CD4-positive, alpha-beta memory T cell (primary cell): ENCODE results near the gene NFILZ. TPM values are rescaled to one million over a fixed set of nuclear protein-coding genes. Genes with fewer than 3 reads are reported as not detected.
A peak's percentile ranks its signal among the peaks of the same experiment; 100 is the strongest.

Experiments used
- CTCF ChIA-PET: fragments of 350-600 bp; sonication (Branson Sonifier 250); formaldehyde crosslinking; loops from one replicate; lab custom pipeline; 2021; ENCODE audit warnings: inconsistent platforms; ENCODE audit not compliant: partially characterized antibody; lab: Charles Lee
- POLR2A ChIA-PET: fragments of 350-600 bp; sonication (Branson Sonifier 250); formaldehyde crosslinking; loops from one replicate; lab custom pipeline; 2021; ENCODE audit not compliant: partially characterized antibody; lab: Charles Lee
- DNase-seq, 5 donors: peaks; one replicate each; pipeline versions ENCODE4 v3.0.0 to v3.0.0-alpha.2; 2020 to 2022; ENCODE audit warnings: mixed read lengths in 1 of 5
- H3K27ac ChIP-seq: one replicate; pipeline ENCODE4 v1.7.0; 2013; ENCODE audit warnings: low read depth, low read length
- H3K27me3 ChIP-seq: 2 replicates; pipeline ENCODE4 v1.7.0; 2013; ENCODE audit warnings: mild to moderate bottlenecking, low read length, moderate library complexity; ENCODE audit not compliant: insufficient read depth
- H3K36me3 ChIP-seq: 2 replicates; pipeline ENCODE4 v1.7.0; 2013; ENCODE audit warnings: mild to moderate bottlenecking, low read length, moderate library complexity; ENCODE audit not compliant: insufficient read depth
- H3K4me1 ChIP-seq: 2 replicates; pipeline ENCODE4 v1.7.0; 2013; ENCODE audit warnings: mild to moderate bottlenecking, low read length, moderate library complexity; ENCODE audit not compliant: insufficient read depth
- H3K4me3 ChIP-seq, 2 donors: one replicate each; pipeline ENCODE4 v1.7.0; 2013; ENCODE audit warnings: low read length in 2 of 2, mild to moderate bottlenecking in 1 of 2
- H3K9me3 ChIP-seq, 2 donors: one replicate each; pipeline ENCODE4 v1.7.0; 2013; ENCODE audit warnings: low read length in 2 of 2, control low read depth in 1 of 2; ENCODE audit not compliant: control insufficient read depth in 1 of 2
- H3K27ac Mint-ChIP-seq, 7 donors: one replicate each; pipeline ENCODE4 v1.8.0; 2020 to 2021; ENCODE audit warnings: mixed read lengths in 7 of 7, mild to moderate bottlenecking in 6 of 7, inconsistent platforms in 3 of 7, moderate library complexity in 3 of 7
- H3K27me3 Mint-ChIP-seq, 2 donors: one replicate each; pipeline ENCODE4 v1.8.0; 2020 to 2021; ENCODE audit warnings: mixed read lengths in 2 of 2
- H3K36me3 Mint-ChIP-seq, 2 donors: one replicate each; pipeline ENCODE4 v1.8.0; 2020 to 2021; ENCODE audit warnings: mixed read lengths in 2 of 2, inconsistent platforms in 1 of 2, mild to moderate bottlenecking in 1 of 2
- H3K4me1 Mint-ChIP-seq, 4 donors: one replicate each; pipeline ENCODE4 v1.8.0; 2020 to 2021; ENCODE audit warnings: mixed read lengths in 4 of 4, mild to moderate bottlenecking in 1 of 4
- H3K4me3 Mint-ChIP-seq, 8 donors: one replicate each; pipeline ENCODE4 v1.8.0; 2020 to 2021; ENCODE audit warnings: mixed read lengths in 8 of 8, mild to moderate bottlenecking in 7 of 8, moderate library complexity in 6 of 8, inconsistent platforms in 3 of 8
- H3K9me3 Mint-ChIP-seq, 8 donors: one replicate each; pipeline ENCODE4 v1.8.0; 2020 to 2021; ENCODE audit warnings: mixed read lengths in 8 of 8, mild to moderate bottlenecking in 5 of 8, inconsistent platforms in 3 of 8, moderate library complexity in 1 of 8
- intact Hi-C: fragments of 100-400 bp; cut with micrococcal nuclease; formaldehyde crosslinking; loops from one replicate; pipeline ENCODE4 v1.15.1; 2023
- polyA plus RNA-seq, 2 donors: library from polyadenylated mRNA; unstranded; fragments of 300-500 nt; fragmentation: Illumina TruSeq; gene quantifications; one replicate each; pipeline ENCODE4 v1.2.3, GENCODE V29; 2021
- total RNA-seq, 2 experiments: library from RNA; stranded (reverse); gene quantifications; one replicate each; pipeline ENCODE4 v1.2.3, GENCODE V29; 2021

NFILZ gene
- total and polyA plus RNA-seq, 4 experiments from 2014 or later = not detected

- H3K9me3 ChIP-seq = no peaks in the 10 kb centered on the region
- no peak overlapping the region for H3K4me3 ChIP-seq
- no peaks in the 10 kb centered on the region for H3K36me3 ChIP-seq
- no peak overlapping the region for H3K27ac ChIP-seq
- peaks cover 16% of the 10 kb centered on the region for H3K4me1 ChIP-seq
- Mint-ChIP-seq H3K9me3 (peaks cover 0 to 2% (median 0%) of the 10 kb centered on the region in 8 donors), H3K4me1 (peaks cover 13 to 38% (median 29%) of the 10 kb centered on the region in 4 donors), H3K27me3 (no peaks in the 10 kb centered on the region), H3K4me3 (peak overlapping the region; percentile 40 to 81 (median 71)), H3K36me3 (no peaks in the 10 kb centered on the region), H3K27ac (peak overlapping the region in 4 of 7 donors; percentile 47 to 86 (median 70))
- ChIA-PET CTCF (interaction anchor here (0.7 to 6.6 kb wide), 17 partner anchors 9 to 426 kb away, joined by 3 to 140 read pairs (median 4); partner anchors contain the start of gene ACTL9), POLR2A (interaction anchor here (0.7 to 2.0 kb wide), 4 partner anchors 9 to 40 kb away, joined by 3 to 5 read pairs (median 4); no protein-coding TSS in a partner anchor)
- H3K27me3 ChIP-seq = no peaks in the 10 kb centered on the region
- DNase-seq = peak; percentile 59 to 66 (median 65)
- intact Hi-C loops = loop anchor here (1.0 to 2.0 kb wide), 2 partner anchors 40 to 178 kb away; partner anchors contain the start of genes MBD3L1 and ZNF558
These were observed 24.3 kb downstream of the NFILZ start for GRCh38 chr19:8654591-8655339.

GRCh38 chr19:8655340-8655709 is 24.9 kb downstream of the NFILZ start:
- CTCF ChIA-PET = interaction anchor here (1.2 to 6.6 kb wide), 6 partner anchors 11 to 76 kb away, joined by 3 to 140 read pairs (median 6); no protein-coding TSS in a partner anchor
- DNase-seq = peak; percentile 17 to 66 (median 28)
- H3K27me3 Mint-ChIP-seq = no peaks in the 10 kb centered on the region
- peak overlapping the region; percentile 60 to 79 (median 70) for H3K4me3 Mint-ChIP-seq
- no peak overlapping the region for H3K27ac ChIP-seq
- H3K36me3 Mint-ChIP-seq = no peaks in the 10 kb centered on the region
- H3K4me1 ChIP-seq = peaks cover 16% of the 10 kb centered on the region
- peak overlapping the region in 3 of 7 donors; percentile 55 to 78 (median 78) for H3K27ac Mint-ChIP-seq
- H3K9me3 ChIP-seq = no peaks in the 10 kb centered on the region
- H3K36me3 ChIP-seq = no peaks in the 10 kb centered on the region
- peaks cover 0 to 2% (median 0%) of the 10 kb centered on the region in 8 donors for H3K9me3 Mint-ChIP-seq
- no peak overlapping the region for H3K4me3 ChIP-seq
- intact Hi-C loops = loop anchor here (2.0 kb wide), 1 partner anchor 177 kb away; the partner anchor contains the start of genes MBD3L1 and ZNF558
- POLR2A ChIA-PET = interaction anchor here (0.7 to 2.0 kb wide), 4 partner anchors 8 to 39 kb away, joined by 3 to 5 read pairs (median 4); no protein-coding TSS in a partner anchor
- no peaks in the 10 kb centered on the region for H3K27me3 ChIP-seq
- H3K4me1 Mint-ChIP-seq = peaks cover 10 to 39% (median 25%) of the 10 kb centered on the region in 4 donors

GRCh38 chr19:8657869-8658268 is 27.4 kb downstream of the NFILZ start:
- Histone ChIP-seq H3K4me1 (peaks cover 16% of the 10 kb centered on the region), H3K27me3 (no peaks in the 10 kb centered on the region), H3K36me3 (no peaks in the 10 kb centered on the region), H3K27ac (no peak overlapping the region), H3K4me3 (no peak overlapping the region), H3K9me3 (no peaks in the 10 kb centered on the region)
- Mint-ChIP-seq H3K9me3 (peaks cover 0 to 2% (median 0%) of the 10 kb centered on the region in 8 donors), H3K27me3 (no peaks in the 10 kb centered on the region), H3K4me1 (peaks cover 10 to 46% (median 29%) of the 10 kb centered on the region in 4 donors), H3K4me3 (peak overlapping the region in 1 of 8 donors; percentile 50), H3K27ac (peak overlapping the region in 2 of 7 donors; percentile 53 to 65), H3K36me3 (no peaks in the 10 kb centered on the region)
- ChIA-PET CTCF (interaction anchor here (6.6 kb wide), 1 partner anchor 35 kb away, joined by 140 read pairs; no protein-coding TSS in a partner anchor), POLR2A (no interaction called here)
- no peak for DNase-seq
- intact Hi-C loops = no loop called here

GRCh38 chr19:8659905-8660304 is 29.5 kb downstream of the NFILZ start:
- no peaks in the 10 kb centered on the region for H3K27me3 Mint-ChIP-seq
- peaks cover 0 to 2% (median 0%) of the 10 kb centered on the region in 8 donors for H3K9me3 Mint-ChIP-seq
- no peaks in the 10 kb centered on the region for H3K36me3 Mint-ChIP-seq
- Histone ChIP-seq H3K27me3 (no peaks in the 10 kb centered on the region), H3K4me3 (no peak overlapping the region), H3K27ac (no peak overlapping the region), H3K9me3 (no peaks in the 10 kb centered on the region), H3K36me3 (no peaks in the 10 kb centered on the region), H3K4me1 (peaks cover 27% of the 10 kb centered on the region)
- peaks cover 12 to 59% (median 37%) of the 10 kb centered on the region in 4 donors for H3K4me1 Mint-ChIP-seq
- intact Hi-C loops = no loop called here
- DNase-seq = no peak
- ChIA-PET CTCF (interaction anchor here (0.9 kb wide), 1 partner anchor 34 kb away, joined by 4 read pairs; no protein-coding TSS in a partner anchor), POLR2A (no interaction called here)
- peak overlapping the region in 1 of 8 donors; percentile 3 for H3K4me3 Mint-ChIP-seq
- peak overlapping the region in 6 of 7 donors; percentile 13 to 76 (median 42) for H3K27ac Mint-ChIP-seq

- DNase-seq = no peak
- Histone ChIP-seq H3K9me3 (no peaks in the 10 kb centered on the region), H3K27ac (no peak overlapping the region), H3K36me3 (no peaks in the 10 kb centered on the region), H3K4me3 (no peak overlapping the region), H3K4me1 (peaks cover 39% of the 10 kb centered on the region), H3K27me3 (no peaks in the 10 kb centered on the region)
- intact Hi-C loops = no loop called here
- H3K4me3 Mint-ChIP-seq = peak overlapping the region in 3 of 8 donors; percentile 21 to 76 (median 40)
- no peaks in the 10 kb centered on the region for H3K9me3 Mint-ChIP-seq
- H3K4me1 Mint-ChIP-seq = peaks cover 18 to 62% (median 35%) of the 10 kb centered on the region in 4 donors
- no peaks in the 10 kb centered on the region for H3K36me3 Mint-ChIP-seq
- H3K27me3 Mint-ChIP-seq = no peaks in the 10 kb centered on the region
- ChIA-PET CTCF (no interaction called here), POLR2A (no interaction called here)
- H3K27ac Mint-ChIP-seq = peak overlapping the region in 5 of 7 donors; percentile 5 to 82 (median 56)
These were observed 31.8 kb downstream of the NFILZ start for GRCh38 chr19:8662263-8662662.

GRCh38 chr19:8663920-8664670 is 33.7 kb downstream of the NFILZ start:
- H3K4me1 ChIP-seq = peaks cover 39% of the 10 kb centered on the region
- Mint-ChIP-seq H3K4me1 (peaks cover 20 to 64% (median 36%) of the 10 kb centered on the region in 4 donors), H3K4me3 (peak overlapping the region; percentile 27 to 82 (median 70)), H3K27ac (peak overlapping the region; percentile 34 to 93 (median 63)), H3K9me3 (peaks cover 0 to 3% (median 0%) of the 10 kb centered on the region in 8 donors), H3K27me3 (no peaks in the 10 kb centered on the region), H3K36me3 (no peaks in the 10 kb centered on the region)
- H3K27ac ChIP-seq = no peak overlapping the region
- no peaks in the 10 kb centered on the region for H3K9me3 ChIP-seq
- CTCF ChIA-PET = interaction anchor here (0.7 to 2.7 kb wide), 4 partner anchors 10 to 30 kb away, joined by 3 to 10 read pairs (median 3); no protein-coding TSS in a partner anchor
- H3K27me3 ChIP-seq = no peaks in the 10 kb centered on the region
- POLR2A ChIA-PET = interaction anchor here (0.8 kb wide), 1 partner anchor 9 kb away, joined by 3 read pairs; no protein-coding TSS in a partner anchor
- peak in 4 of 5 donors; percentile 14 to 35 (median 24) for DNase-seq
- H3K36me3 ChIP-seq = no peaks in the 10 kb centered on the region
- H3K4me3 ChIP-seq = peak overlapping the region; percentile 37 to 47
- intact Hi-C loops = no loop called here
